HepG2 (cell line): ENCODE data around the gene METTL27. TPM values are rescaled to one million over a fixed set of nuclear protein-coding genes. Genes with fewer than 3 reads are reported as not detected.

Source experiments
- AGO2 ChIP-seq: fragments of 200-400 bp; formaldehyde crosslinking; optimal IDR thresholded peaks from 2 replicates; pipeline ENCODE3; 2017; ENCODE audit warnings: mild to moderate bottlenecking, low read depth, low read length, moderate library complexity
- CBFB ChIP-seq: sonication (generic); formaldehyde crosslinking; IDR thresholded peaks from 2 replicates; pipeline ENCODE4 v1.4.0; 2020; ENCODE audit warnings: missing genetic modification reagents
- HOXA9 ChIP-seq: sonication (generic); formaldehyde crosslinking; IDR thresholded peaks from 2 replicates; pipeline ENCODE4 v1.8.1; 2022; ENCODE audit warnings: missing genetic modification reagents, mild to moderate bottlenecking, moderate library complexity, borderline replicate concordance
- POLR2AphosphoS2 ChIP-seq: IDR thresholded peaks from 2 replicates; pipeline ENCODE4 v1.6.1; 2011; ENCODE audit warnings: low read depth, low read length, improper control_type of control experiment
- POLR2G ChIP-seq: fragments of 200-400 bp; formaldehyde crosslinking; IDR thresholded peaks from 2 replicates; pipeline ENCODE4 v1.6.1; 2018; ENCODE audit warnings: mild to moderate bottlenecking, low read depth, low read length, moderate library complexity
- SAP130 ChIP-seq: IDR thresholded peaks from 2 replicates; pipeline ENCODE4 v1.6.1; 2016; ENCODE audit warnings: low read depth
- TSC22D2 ChIP-seq: sonication (generic); formaldehyde crosslinking; IDR thresholded peaks from 2 replicates; pipeline ENCODE4 v1.5.1; 2020; ENCODE audit warnings: missing genetic modification reagents, mild to moderate bottlenecking, borderline replicate concordance
- ZNF337 ChIP-seq: sonication (generic); formaldehyde crosslinking; IDR thresholded peaks from 2 replicates; pipeline ENCODE4 v1.5.1; 2020; ENCODE audit warnings: missing genetic modification reagents, low read depth, mild to moderate bottlenecking, borderline replicate concordance
- ZNF34 ChIP-seq: sonication (generic); formaldehyde crosslinking; IDR thresholded peaks from 2 replicates; pipeline ENCODE4 v1.4.0; 2020; ENCODE audit warnings: mild to moderate bottlenecking, missing genetic modification reagents, borderline replicate concordance
- ZSCAN22 ChIP-seq: sonication (generic); formaldehyde crosslinking; IDR thresholded peaks from 2 replicates; pipeline ENCODE4 v1.4.0; 2020; ENCODE audit warnings: mild to moderate bottlenecking, missing genetic modification reagents
- polyA plus RNA-seq, 8 experiments: library from polyadenylated mRNA; depleted of rRNA in 3 of 8; stranded (reverse) in 7 of 8; unstranded in 1 of 8; fragments of >200 nt; fragmentation: Illumina TruSeq in 4 of 8; extraction: Trizol in 4 of 8; gene quantifications; 2 replicates each; pipeline versions ENCODE4 v1.2.1 to v1.2.3, GENCODE V29; 2011 to 2016; ENCODE audit warnings: low read depth in 4 of 8, missing spikeins in 1 of 8, mixed read lengths in 1 of 8; ENCODE audit not compliant: insufficient read depth in 1 of 8
- total RNA-seq, 5 experiments: library from RNA; depleted of rRNA; stranded (reverse); fragments of >200 nt; fragmentation: Illumina TruSeq; extraction: Trizol; gene quantifications; 2 replicates each; pipeline ENCODE4 v1.2.3, GENCODE V29; 2016; ENCODE audit warnings: low read depth in 1 of 5
- TF ChIP-seq, protein P1 (sequence below): sonication (generic); formaldehyde crosslinking; conservative IDR thresholded peaks from 2 replicates; pipeline ENCODE4 v1.4.0; 2020; ENCODE audit warnings: missing genetic modification reagents
- TF ChIP-seq, protein P2 (sequence below): sonication (generic); formaldehyde crosslinking; IDR thresholded peaks from 2 replicates; pipeline ENCODE4 v1.5.1; 2020; ENCODE audit warnings: missing genetic modification reagents, mild to moderate bottlenecking, borderline replicate concordance

Gene METTL27
- total and polyA plus RNA-seq, 2 of the 13 experiments (the other 11 are each of a cell fraction or from before 2014, with no cell fraction given), result 2.0 to 3.0 TPM

DNA sequence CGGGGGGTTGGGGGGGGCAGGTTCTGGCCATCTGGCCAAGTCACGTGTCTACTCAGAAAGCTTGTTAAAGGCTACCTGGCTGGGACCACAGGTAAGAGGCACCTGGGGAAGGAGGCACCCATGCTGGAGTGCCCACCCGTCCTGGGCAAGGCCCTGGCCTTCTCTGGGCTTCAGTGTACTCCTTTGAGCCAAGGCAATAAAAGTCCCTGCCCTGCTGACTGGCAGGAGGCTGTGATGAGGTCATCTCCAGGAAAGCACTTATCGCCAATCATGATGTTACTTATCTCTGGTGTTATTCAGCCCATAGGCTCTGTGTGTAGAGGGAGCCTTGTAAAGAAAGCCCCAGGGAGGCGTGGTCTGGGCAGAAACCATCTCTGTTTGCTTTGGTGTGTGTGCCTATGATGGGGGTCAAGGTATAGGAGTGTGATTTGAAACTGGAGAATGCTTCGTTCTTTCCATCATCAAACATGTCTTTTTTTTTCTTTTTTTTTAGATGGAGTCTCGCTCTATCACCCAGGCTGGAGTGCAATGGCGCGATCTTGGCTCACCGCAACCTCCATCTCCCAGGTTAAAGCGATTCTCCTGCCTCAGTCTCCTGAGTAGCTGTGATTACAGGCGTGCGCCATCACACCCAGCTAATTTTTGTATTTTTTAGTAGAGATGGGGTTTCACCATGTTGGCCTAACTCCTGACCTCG, 14.1 kb downstream of the METTL27 start (continued):
- TF ChIP-seq SAP130 (CRISPR knock-in tag) (peak; percentile 45; the same call in 1 of the 2 replicates), HOXA9 (CRISPR knock-in tag) (no peak), TSC22D2 (CRISPR knock-in tag) (no peak), ZSCAN22 (CRISPR knock-in tag) (no peak), CBFB (no peak), ZNF34 (CRISPR knock-in tag) (no peak), POLR2AphosphoS2 (no peak), AGO2 (no peak), POLR2G (no peak), ZNF337 (CRISPR knock-in tag) (no peak)
- TF ChIP-seq, protein P1, sequence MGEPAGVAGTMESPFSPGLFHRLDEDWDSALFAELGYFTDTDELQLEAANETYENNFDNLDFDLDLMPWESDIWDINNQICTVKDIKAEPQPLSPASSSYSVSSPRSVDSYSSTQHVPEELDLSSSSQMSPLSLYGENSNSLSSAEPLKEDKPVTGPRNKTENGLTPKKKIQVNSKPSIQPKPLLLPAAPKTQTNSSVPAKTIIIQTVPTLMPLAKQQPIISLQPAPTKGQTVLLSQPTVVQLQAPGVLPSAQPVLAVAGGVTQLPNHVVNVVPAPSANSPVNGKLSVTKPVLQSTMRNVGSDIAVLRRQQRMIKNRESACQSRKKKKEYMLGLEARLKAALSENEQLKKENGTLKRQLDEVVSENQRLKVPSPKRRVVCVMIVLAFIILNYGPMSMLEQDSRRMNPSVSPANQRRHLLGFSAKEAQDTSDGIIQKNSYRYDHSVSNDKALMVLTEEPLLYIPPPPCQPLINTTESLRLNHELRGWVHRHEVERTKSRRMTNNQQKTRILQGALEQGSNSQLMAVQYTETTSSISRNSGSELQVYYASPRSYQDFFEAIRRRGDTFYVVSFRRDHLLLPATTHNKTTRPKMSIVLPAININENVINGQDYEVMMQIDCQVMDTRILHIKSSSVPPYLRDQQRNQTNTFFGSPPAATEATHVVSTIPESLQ (CRISPR knock-in tag), result no peak
- TF ChIP-seq, protein P2, sequence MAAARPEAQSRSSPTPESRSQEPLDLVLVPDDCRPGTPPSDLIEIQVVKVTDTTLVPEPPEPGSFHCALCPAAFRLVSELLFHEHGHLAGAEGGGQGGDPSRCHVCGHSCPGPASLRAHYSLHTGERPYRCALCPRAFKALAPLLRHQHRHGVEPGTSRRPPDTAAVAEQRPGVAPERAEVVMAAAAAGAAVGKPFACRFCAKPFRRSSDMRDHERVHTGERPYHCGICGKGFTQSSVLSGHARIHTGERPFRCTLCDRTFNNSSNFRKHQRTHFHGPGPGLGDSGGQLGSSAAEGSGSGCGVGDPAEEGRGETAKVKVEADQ (CRISPR knock-in tag), result no peak
- TF ChIP-seq, all 625 proteins: peak for 15
